ENCODE results near the gene LCLAT1.

Gene LCLAT1

GRCh38 chr2:30625701-30626100, 178.7 kb downstream of the LCLAT1 start:
- H3K9me3 ChIP-seq (ENCODE audit: control insufficient read depth in 1 of 2, low read length in 2 of 2) = no peaks in the 10 kb centered on the region
- H3K4me1 ChIP-seq (ENCODE audit: control insufficient read depth in 1 of 2, insufficient read depth in 2 of 2, low read length in 2 of 2) = no peaks in the 10 kb centered on the region
- no peak overlapping the region for H3K9ac ChIP-seq (ENCODE audit: low read depth in 1 of 2, low read length in 2 of 2)
- H3K36me3 ChIP-seq (ENCODE audit: control insufficient read depth in 1 of 2, insufficient read depth in 2 of 2, low read length in 2 of 2) = peaks cover 0 to 12% of the 10 kb centered on the region in 2 donors
- no peak overlapping the region for H3K27ac ChIP-seq (ENCODE audit: low read depth, low read length)
- H3K4me3 ChIP-seq (ENCODE audit: low read depth in 1 of 2, low read length in 2 of 2) = no peak overlapping the region
- H3K27me3 ChIP-seq (ENCODE audit: control insufficient read depth in 1 of 2, insufficient read depth in 2 of 2, low read length in 2 of 2) = no peaks in the 10 kb centered on the region

- H3K9ac ChIP-seq (ENCODE audit: low read depth in 1 of 2, low read length in 2 of 2) = no peak overlapping the region
- no peaks in the 10 kb centered on the region for H3K4me1 ChIP-seq (ENCODE audit: control insufficient read depth in 1 of 2, insufficient read depth in 2 of 2, low read length in 2 of 2)
- no peak overlapping the region for H3K4me3 ChIP-seq (ENCODE audit: low read depth in 1 of 2, low read length in 2 of 2)
- no peaks in the 10 kb centered on the region for H3K27me3 ChIP-seq (ENCODE audit: control insufficient read depth in 1 of 2, insufficient read depth in 2 of 2, low read length in 2 of 2)
- H3K9me3 ChIP-seq (ENCODE audit: control insufficient read depth in 1 of 2, low read length in 2 of 2) = no peaks in the 10 kb centered on the region
- H3K36me3 ChIP-seq (ENCODE audit: control insufficient read depth in 1 of 2, insufficient read depth in 2 of 2, low read length in 2 of 2) = peaks cover 0 to 12% of the 10 kb centered on the region in 2 donors
- no peak overlapping the region for H3K27ac ChIP-seq (ENCODE audit: low read depth, low read length)
These were observed 179.4 kb downstream of the LCLAT1 start for GRCh38 chr2:30626397-30626796.

GRCh38 chr2:30627151-30627550, 180.1 kb downstream of the LCLAT1 start:
- H3K36me3 ChIP-seq (ENCODE audit: control insufficient read depth in 1 of 2, insufficient read depth in 2 of 2, low read length in 2 of 2) = peaks cover 0 to 5% of the 10 kb centered on the region in 2 donors
- H3K27ac ChIP-seq (ENCODE audit: low read depth, low read length) = no peak overlapping the region
- H3K27me3 ChIP-seq (ENCODE audit: control insufficient read depth in 1 of 2, insufficient read depth in 2 of 2, low read length in 2 of 2) = no peaks in the 10 kb centered on the region
- no peak overlapping the region for H3K4me3 ChIP-seq (ENCODE audit: low read depth in 1 of 2, low read length in 2 of 2)
- no peaks in the 10 kb centered on the region for H3K4me1 ChIP-seq (ENCODE audit: control insufficient read depth in 1 of 2, insufficient read depth in 2 of 2, low read length in 2 of 2)
- H3K9me3 ChIP-seq (ENCODE audit: control insufficient read depth in 1 of 2, low read length in 2 of 2) = no peaks in the 10 kb centered on the region
- no peak overlapping the region for H3K9ac ChIP-seq (ENCODE audit: low read depth in 1 of 2, low read length in 2 of 2)

- no peaks in the 10 kb centered on the region for H3K36me3 ChIP-seq (ENCODE audit: control insufficient read depth in 1 of 2, insufficient read depth in 2 of 2, low read length in 2 of 2)
- H3K27me3 ChIP-seq (ENCODE audit: control insufficient read depth in 1 of 2, insufficient read depth in 2 of 2, low read length in 2 of 2) = no peaks in the 10 kb centered on the region
- no peak overlapping the region for H3K4me3 ChIP-seq (ENCODE audit: low read depth in 1 of 2, low read length in 2 of 2)
- no peak overlapping the region for H3K9ac ChIP-seq (ENCODE audit: low read depth in 1 of 2, low read length in 2 of 2)
- H3K27ac ChIP-seq (ENCODE audit: low read depth, low read length) = no peak overlapping the region
- H3K4me1 ChIP-seq (ENCODE audit: control insufficient read depth in 1 of 2, insufficient read depth in 2 of 2, low read length in 2 of 2) = no peaks in the 10 kb centered on the region
- H3K9me3 ChIP-seq (ENCODE audit: control insufficient read depth in 1 of 2, low read length in 2 of 2) = no peaks in the 10 kb centered on the region
These were observed 181.3 kb downstream of the LCLAT1 start for GRCh38 chr2:30628341-30628740.

GRCh38 chr2:30629866-30630265, 182.8 kb downstream of the LCLAT1 start:
- Histone ChIP-seq H3K27ac (ENCODE audit: low read depth, low read length) (no peak overlapping the region), H3K4me3 (ENCODE audit: low read depth in 1 of 2, low read length in 2 of 2) (no peak overlapping the region), H3K27me3 (ENCODE audit: control insufficient read depth in 1 of 2, insufficient read depth in 2 of 2, low read length in 2 of 2) (no peaks in the 10 kb centered on the region), H3K9me3 (ENCODE audit: control insufficient read depth in 1 of 2, low read length in 2 of 2) (no peaks in the 10 kb centered on the region), H3K9ac (ENCODE audit: low read depth in 1 of 2, low read length in 2 of 2) (no peak overlapping the region), H3K4me1 (ENCODE audit: control insufficient read depth in 1 of 2, insufficient read depth in 2 of 2, low read length in 2 of 2) (no peaks in the 10 kb centered on the region), H3K36me3 (ENCODE audit: control insufficient read depth in 1 of 2, insufficient read depth in 2 of 2, low read length in 2 of 2) (no peaks in the 10 kb centered on the region)

GRCh38 chr2:30631051-30631671, 184.1 kb downstream of the LCLAT1 start:
- Histone ChIP-seq H3K27ac (ENCODE audit: low read depth, low read length) (no peak overlapping the region), H3K27me3 (ENCODE audit: control insufficient read depth in 1 of 2, insufficient read depth in 2 of 2, low read length in 2 of 2) (no peaks in the 10 kb centered on the region), H3K4me1 (ENCODE audit: control insufficient read depth in 1 of 2, insufficient read depth in 2 of 2, low read length in 2 of 2) (no peaks in the 10 kb centered on the region), H3K4me3 (ENCODE audit: low read depth in 1 of 2, low read length in 2 of 2) (no peak overlapping the region), H3K9me3 (ENCODE audit: control insufficient read depth in 1 of 2, low read length in 2 of 2) (no peaks in the 10 kb centered on the region), H3K36me3 (ENCODE audit: control insufficient read depth in 1 of 2, insufficient read depth in 2 of 2, low read length in 2 of 2) (no peaks in the 10 kb centered on the region), H3K9ac (ENCODE audit: low read depth in 1 of 2, low read length in 2 of 2) (no peak overlapping the region)

- Histone ChIP-seq H3K36me3 (ENCODE audit: control insufficient read depth in 1 of 2, insufficient read depth in 2 of 2, low read length in 2 of 2) (no peaks in the 10 kb centered on the region), H3K9me3 (ENCODE audit: control insufficient read depth in 1 of 2, low read length in 2 of 2) (no peaks in the 10 kb centered on the region), H3K27ac (ENCODE audit: low read depth, low read length) (no peak overlapping the region), H3K9ac (ENCODE audit: low read depth in 1 of 2, low read length in 2 of 2) (no peak overlapping the region), H3K27me3 (ENCODE audit: control insufficient read depth in 1 of 2, insufficient read depth in 2 of 2, low read length in 2 of 2) (no peaks in the 10 kb centered on the region), H3K4me3 (ENCODE audit: low read depth in 1 of 2, low read length in 2 of 2) (no peak overlapping the region), H3K4me1 (ENCODE audit: control insufficient read depth in 1 of 2, insufficient read depth in 2 of 2, low read length in 2 of 2) (no peaks in the 10 kb centered on the region)
These were observed 186.0 kb downstream of the LCLAT1 start for GRCh38 chr2:30633039-30633438.

- Histone ChIP-seq H3K4me1 (ENCODE audit: control insufficient read depth in 1 of 2, insufficient read depth in 2 of 2, low read length in 2 of 2) (no peaks in the 10 kb centered on the region), H3K27me3 (ENCODE audit: control insufficient read depth in 1 of 2, insufficient read depth in 2 of 2, low read length in 2 of 2) (no peaks in the 10 kb centered on the region), H3K9me3 (ENCODE audit: control insufficient read depth in 1 of 2, low read length in 2 of 2) (no peaks in the 10 kb centered on the region), H3K9ac (ENCODE audit: low read depth in 1 of 2, low read length in 2 of 2) (no peak overlapping the region), H3K27ac (ENCODE audit: low read depth, low read length) (no peak overlapping the region), H3K4me3 (ENCODE audit: low read depth in 1 of 2, low read length in 2 of 2) (no peak overlapping the region), H3K36me3 (ENCODE audit: control insufficient read depth in 1 of 2, insufficient read depth in 2 of 2, low read length in 2 of 2) (peaks cover 0 to 13% of the 10 kb centered on the region in 2 donors)
These were observed 189.3 kb downstream of the LCLAT1 start for GRCh38 chr2:30636311-30636710.

GRCh38 chr2:30639836-30640235, 192.8 kb downstream of the LCLAT1 start:
- Histone ChIP-seq H3K4me1 (ENCODE audit: control insufficient read depth in 1 of 2, insufficient read depth in 2 of 2, low read length in 2 of 2) (no peaks in the 10 kb centered on the region), H3K27me3 (ENCODE audit: control insufficient read depth in 1 of 2, insufficient read depth in 2 of 2, low read length in 2 of 2) (no peaks in the 10 kb centered on the region), H3K27ac (ENCODE audit: low read depth, low read length) (no peak overlapping the region)

GRCh38 chr2:30641765-30642345, 194.8 kb downstream of the LCLAT1 start:
- H3K27ac ChIP-seq (ENCODE audit: low read depth, low read length) = no peak overlapping the region
- H3K9ac ChIP-seq (ENCODE audit: low read depth in 1 of 2, low read length in 2 of 2) = no peak overlapping the region
- no peak overlapping the region for H3K4me3 ChIP-seq (ENCODE audit: low read depth in 1 of 2, low read length in 2 of 2)
- H3K9me3 ChIP-seq (ENCODE audit: control insufficient read depth in 1 of 2, low read length in 2 of 2) = no peaks in the 10 kb centered on the region
- H3K4me1 ChIP-seq (ENCODE audit: control insufficient read depth in 1 of 2, insufficient read depth in 2 of 2, low read length in 2 of 2) = no peaks in the 10 kb centered on the region
- H3K36me3 ChIP-seq (ENCODE audit: control insufficient read depth in 1 of 2, insufficient read depth in 2 of 2, low read length in 2 of 2) = peaks cover 0 to 13% of the 10 kb centered on the region in 2 donors
- no peaks in the 10 kb centered on the region for H3K27me3 ChIP-seq (ENCODE audit: control insufficient read depth in 1 of 2, insufficient read depth in 2 of 2, low read length in 2 of 2)

More at GRCh38 chr2:30639836-30640235, 192.8 kb downstream of the LCLAT1 start:
- no peaks in the 10 kb centered on the region for H3K9me3 ChIP-seq (ENCODE audit: control insufficient read depth in 1 of 2, low read length in 2 of 2)
- H3K4me3 ChIP-seq (ENCODE audit: low read depth in 1 of 2, low read length in 2 of 2) = no peak overlapping the region
- peaks cover 0 to 13% of the 10 kb centered on the region in 2 donors for H3K36me3 ChIP-seq (ENCODE audit: control insufficient read depth in 1 of 2, insufficient read depth in 2 of 2, low read length in 2 of 2)
- H3K9ac ChIP-seq (ENCODE audit: low read depth in 1 of 2, low read length in 2 of 2) = no peak overlapping the region

All from duodenal mucosa (tissue), 2 donors.